GM18858 (cell line): ENCODE measurements around the gene FAM200A.
"Not testable (repeated sequence)": the region's sequence is repeated elsewhere in the genome, so short reads cannot be mapped to it uniquely, and the experiment has no call there.

Experiments used
- ATAC-seq: cut with Tn5 transposase; IDR thresholded peaks from one replicate; pipeline ENCODE4 v1.9.1; 2021; ENCODE audit not compliant: unreplicated experiment

Gene FAM200A

DNA sequence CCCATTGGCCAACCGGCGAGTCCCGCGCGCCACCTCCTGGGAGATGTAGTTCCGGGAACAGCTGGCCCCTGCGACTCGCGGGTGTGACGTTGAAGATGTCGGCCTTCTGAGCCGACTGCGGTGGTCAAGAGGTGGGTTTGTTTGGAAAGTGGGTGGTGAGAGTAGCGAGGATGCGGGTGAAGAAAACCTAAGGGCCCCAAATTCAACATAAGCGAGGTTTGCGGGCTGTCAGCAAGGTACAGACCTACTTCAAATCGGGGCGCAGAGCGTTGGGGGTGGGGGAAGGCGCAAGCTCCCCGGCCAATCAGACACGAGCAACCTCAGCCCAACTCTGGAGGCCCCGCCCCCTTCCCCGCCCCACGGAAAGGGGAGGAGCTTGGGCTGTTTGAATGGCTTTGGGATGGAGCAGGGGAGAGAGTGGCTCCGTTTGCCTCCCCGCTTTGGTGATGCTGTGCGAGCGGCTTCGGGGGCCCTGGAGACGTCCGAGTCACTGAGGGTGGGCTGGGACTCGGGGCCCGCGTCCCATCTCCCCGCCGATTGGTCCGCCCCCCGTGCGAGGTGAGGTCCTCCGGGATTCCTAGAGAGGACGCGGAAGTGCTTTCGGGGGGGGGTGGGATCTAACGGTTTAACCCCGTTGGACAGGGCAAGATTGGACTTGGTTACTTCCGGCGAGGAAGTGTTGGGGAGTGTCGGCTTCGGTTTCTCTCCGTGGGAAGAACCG is 47.2 kb downstream of the FAM200A start, which contains the start of gene ZKSCAN5:
ZKSCAN5 (plus strand) TSS at position 60 of the 721 bp plus-strand sequence. CDS start 1,383 bp downstream, outside the sequence.
- peak; percentile 61 for ATAC-seq

DNA sequence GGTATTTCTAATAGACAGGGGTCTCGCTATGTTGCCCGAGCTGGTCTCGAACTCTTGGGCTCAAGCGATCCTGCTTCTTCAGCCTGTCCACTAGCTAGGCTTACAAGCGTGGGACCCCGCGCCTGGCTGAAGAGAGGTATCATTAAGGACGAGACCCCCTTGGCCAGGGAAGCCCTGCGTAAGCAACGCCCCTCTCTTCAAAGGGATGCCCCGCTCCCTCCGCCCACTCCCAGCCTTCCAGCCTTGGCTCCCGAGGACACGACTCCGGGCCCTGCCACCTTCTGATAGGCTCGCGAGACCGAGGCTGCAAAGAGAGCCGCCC is 47.7 kb downstream of the FAM200A start:
- ATAC-seq: no peak

DNA sequence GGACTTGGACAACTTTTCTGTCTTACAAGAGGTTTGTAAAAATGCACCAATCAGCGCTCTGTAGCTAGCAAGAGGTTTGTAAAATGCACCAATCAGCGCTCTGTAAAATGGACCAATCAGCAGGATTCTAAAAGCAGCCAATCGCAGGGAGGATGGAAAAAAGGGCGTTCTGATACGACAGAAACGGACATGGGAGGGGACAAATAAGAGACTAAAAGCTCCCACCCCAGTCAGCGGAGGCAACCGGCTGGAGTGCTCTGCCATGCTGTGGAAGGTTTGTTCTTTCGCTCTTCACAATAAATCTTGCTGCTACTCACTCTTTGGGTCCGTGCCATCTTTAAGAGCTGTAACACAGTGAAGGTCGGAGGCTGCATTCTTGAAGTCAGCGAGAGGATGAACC is 50.7 kb downstream of the FAM200A start:
- ATAC-seq: not testable (repeated sequence)

DNA sequence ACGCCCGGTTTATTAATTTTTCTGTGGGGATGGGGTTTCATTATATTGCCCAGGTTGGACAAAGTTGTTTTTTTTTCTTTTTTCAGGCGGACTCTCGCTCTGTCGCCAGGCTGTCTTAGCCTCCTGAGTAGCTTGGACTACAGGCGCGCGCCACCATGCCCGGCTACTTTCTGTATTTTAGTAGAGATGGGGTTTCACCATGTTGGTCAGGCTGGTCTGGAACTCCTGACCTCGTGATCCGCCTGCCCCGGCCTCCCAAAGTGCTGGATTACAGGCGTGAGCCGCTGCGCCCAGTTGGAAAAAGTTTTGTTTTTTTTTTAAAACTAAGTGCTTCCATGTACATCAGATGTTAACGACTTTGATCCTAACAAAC is 51.3 kb downstream of the FAM200A start:
- ATAC-seq: no peak

DNA sequence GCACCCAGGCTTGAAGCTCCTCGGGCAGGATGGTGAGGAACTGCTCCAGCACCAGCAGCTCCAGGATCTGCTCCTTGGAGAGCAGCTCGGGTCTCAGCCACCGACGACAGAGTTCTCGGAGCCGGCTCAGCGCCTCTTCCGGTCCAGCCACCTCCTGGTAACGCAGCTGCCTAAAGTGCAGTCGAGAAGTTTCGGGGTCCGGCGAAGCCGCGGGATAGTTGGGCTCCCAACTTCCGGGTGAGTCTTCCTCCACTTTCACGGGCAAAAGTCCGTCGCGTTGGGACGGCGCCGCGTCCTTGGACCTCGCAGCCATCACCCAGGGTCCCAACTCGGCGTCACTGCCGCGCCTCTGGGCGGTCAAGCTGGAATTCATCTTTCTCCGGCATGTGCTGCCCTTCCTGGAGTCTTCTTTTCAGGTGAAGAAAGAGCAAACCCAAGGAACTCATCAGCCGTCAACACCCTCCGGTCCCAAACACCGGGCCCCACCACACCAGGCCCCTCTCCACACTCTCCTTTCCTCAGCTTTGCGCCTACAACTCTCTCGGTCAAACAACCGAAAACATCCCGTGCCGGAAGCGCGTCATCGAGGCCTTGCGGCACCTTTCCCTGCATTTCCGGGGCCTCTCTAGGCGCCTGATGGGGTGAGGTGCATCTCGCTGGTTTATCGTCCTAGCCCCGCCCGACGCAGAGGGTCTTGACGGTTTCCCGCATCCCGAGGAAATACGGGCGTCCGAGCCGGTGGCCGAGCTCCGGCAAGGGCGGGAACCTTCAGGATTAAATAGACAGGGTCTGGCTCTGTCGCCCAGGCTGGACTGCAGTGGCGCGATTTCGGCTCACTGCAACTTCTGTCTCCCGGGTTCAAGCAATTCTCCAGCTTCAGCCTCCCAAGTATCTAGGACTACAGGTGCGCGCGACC is 51.9 kb downstream of the FAM200A start, which contains the start of gene ZNF394:
ZNF394 (minus strand) TSS at position 561 of the 916 bp plus-strand sequence; CDS start at position 373, 188 bp downstream.
- peak; percentile 33 for ATAC-seq

DNA sequence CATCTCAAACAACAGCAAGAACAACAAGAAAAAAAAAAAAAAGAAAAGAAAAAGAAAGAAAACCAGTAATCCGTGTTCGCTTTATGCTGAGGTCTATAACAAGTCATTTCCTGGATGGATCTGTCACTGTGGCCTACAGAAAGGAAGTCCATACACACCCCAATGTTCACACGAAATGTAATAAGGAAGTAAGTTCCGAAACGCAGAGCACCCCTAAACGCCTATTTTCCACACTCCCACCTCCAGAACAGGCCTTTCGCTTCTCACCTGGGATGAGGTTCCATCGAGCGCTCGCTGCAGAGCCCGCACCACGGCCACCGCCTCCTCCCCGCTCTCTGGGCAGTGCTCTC is 52.6 kb downstream of the FAM200A start:
- ATAC-seq: no peak

DNA sequence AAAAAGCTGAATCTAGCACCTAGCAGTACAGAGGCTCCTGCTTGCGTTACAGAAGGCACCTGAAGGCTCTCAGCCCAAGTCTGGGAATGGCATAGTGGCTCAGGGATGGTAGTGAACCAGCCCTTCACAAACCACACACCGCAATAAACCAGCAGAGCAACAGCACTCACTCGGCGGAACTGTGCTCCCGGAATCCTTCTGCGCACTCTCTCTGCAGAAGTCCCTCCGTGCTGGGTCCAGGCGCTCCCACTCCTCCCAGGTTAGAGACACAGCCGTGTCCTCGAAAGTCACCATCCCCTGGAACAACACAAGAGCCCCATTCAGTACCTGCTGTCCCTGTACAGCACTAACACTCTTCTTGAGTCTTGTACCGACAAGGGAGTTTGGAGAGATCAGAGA is 53.4 kb downstream of the FAM200A start:
- no peak for ATAC-seq

DNA sequence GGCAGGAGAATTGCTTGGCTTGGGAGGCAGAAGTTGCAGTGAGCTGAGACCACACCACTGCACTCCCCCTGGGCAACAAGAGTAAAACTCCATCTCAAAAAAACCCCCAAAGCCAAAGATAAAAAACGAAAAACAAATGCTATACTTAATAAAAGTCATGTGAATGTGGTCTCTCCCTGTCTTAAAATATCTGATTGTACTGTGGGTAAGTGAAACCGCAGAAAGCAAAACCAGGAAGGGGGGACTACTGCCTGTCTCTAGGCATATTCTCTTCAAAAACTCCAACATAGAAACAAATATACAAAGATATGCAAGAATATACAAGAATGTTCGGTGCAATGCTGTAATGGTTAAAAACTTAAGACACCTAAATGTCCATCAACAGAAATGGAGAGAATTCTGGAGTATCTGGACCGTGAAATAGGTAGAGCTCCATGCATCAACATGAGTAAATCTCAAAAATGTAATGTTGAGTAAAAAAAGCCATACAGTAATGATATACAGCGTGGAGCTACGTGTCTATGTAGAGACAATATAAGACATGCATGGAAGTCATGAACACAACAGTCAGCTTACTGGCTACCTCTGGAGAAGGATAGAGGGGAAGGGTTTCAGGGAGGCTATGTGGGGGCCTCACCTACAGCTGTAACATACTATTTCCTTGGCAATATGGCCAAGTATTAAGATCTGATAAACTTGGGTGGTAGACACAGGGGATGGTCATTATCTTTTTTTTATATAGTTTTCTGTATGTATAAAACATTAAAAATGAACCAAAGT is 54.0 kb downstream of the FAM200A start:
- no peak for ATAC-seq
